Coronary artery (tissue), 2 donors: Measurements from ENCODE around the gene ROBO4.

Experiments
- DNase-seq: peaks from one replicate; pipeline ENCODE4 v3.0.0-alpha.2; 2017; ENCODE audit warnings: low spot score
- H3K27ac ChIP-seq, 2 donors: fragments of 200-600 bp; sonication (generic); one replicate each; pipeline ENCODE4 v1.5.1; 2016 to 2019
- H3K4me3 ChIP-seq: fragments of 200-600 bp; sonication (generic); 2 replicates; pipeline ENCODE4 v1.5.1; 2016; ENCODE audit warnings: mild to moderate bottlenecking, moderate library complexity
- CTCF ChIP-seq: fragments of 200-600 bp; sonication (generic); IDR thresholded peaks from one replicate; pipeline ENCODE4 v1.5.1; 2019; ENCODE audit warnings: antibody characterized with exemption

Gene ROBO4

GRCh38 chr11:124897674-124898262, at the start of gene ROBO4:
ROBO4 (minus strand) TSS chr11:124897865; CDS start chr11:124897795, 70 bp downstream.
- peak within 1 kb of the TSS; percentile 55 for H3K4me3 ChIP-seq
- H3K27ac ChIP-seq: peak within 1 kb of the TSS; percentile 27 to 84
- DNase-seq: peak; percentile 68
- TF ChIP-seq CTCF: no peak

- Histone ChIP-seq H3K4me3 (no peak overlapping the region), H3K27ac (no peak overlapping the region)
- no peak for TF ChIP-seq CTCF
- DNase-seq: no peak
Measured at GRCh38 chr11:124946735-124947141, 49.1 kb upstream of the ROBO4 start.

GRCh38 chr11:124945826-124946225, 48.2 kb upstream of the ROBO4 start:
- no peak for TF ChIP-seq CTCF
- no peak overlapping the region for H3K27ac ChIP-seq
- DNase-seq: no peak

GRCh38 chr11:124944565-124944964, 46.9 kb upstream of the ROBO4 start:
- TF ChIP-seq CTCF: no peak
- DNase-seq: no peak
- Histone ChIP-seq H3K4me3 (no peak overlapping the region), H3K27ac (no peak overlapping the region)

More at GRCh38 chr11:124945826-124946225, 48.2 kb upstream of the ROBO4 start:
- H3K4me3 ChIP-seq: no peak overlapping the region

- no peak for TF ChIP-seq CTCF
- no peak overlapping the region for H3K4me3 ChIP-seq
- H3K27ac ChIP-seq: no peak overlapping the region
- no peak for DNase-seq
Measured at GRCh38 chr11:124943741-124944140, 46.1 kb upstream of the ROBO4 start.

- no peak for TF ChIP-seq CTCF
- no peak overlapping the region for H3K4me3 ChIP-seq
- no peak for DNase-seq
Measured at GRCh38 chr11:124943254-124943616, 45.6 kb upstream of the ROBO4 start.

GRCh38 chr11:124942466-124943253, 45.0 kb upstream of the ROBO4 start:
- no peak for TF ChIP-seq CTCF
- Histone ChIP-seq H3K27ac (no peak overlapping the region), H3K4me3 (no peak overlapping the region)
- DNase-seq: no peak

More at GRCh38 chr11:124943254-124943616, 45.6 kb upstream of the ROBO4 start:
- no peak overlapping the region for H3K27ac ChIP-seq
